Mesenchymal stem cell (in vitro differentiated cells and primary cell): ENCODE measurements around the gene LTO1.
"Not testable (repeated sequence)": the region's sequence is repeated elsewhere in the genome, so short reads cannot be mapped to it uniquely, and the experiment has no call there.

Source experiments
- DNase-seq: peaks from one replicate; pipeline ENCODE4 v3.0.0-alpha.2; 2013
- H2AFZ ChIP-seq: one replicate; pipeline ENCODE4 v1.6.1; 2013; ENCODE audit warnings: low read depth, mild to moderate bottlenecking, control low read depth, inconsistent platforms, low read length, moderate library complexity
- H2AK5ac ChIP-seq: 2 replicates; pipeline ENCODE4 v1.6.1; 2013; ENCODE audit warnings: low read length, moderate library complexity, mild to moderate bottlenecking, inconsistent platforms; ENCODE audit not compliant: severe bottlenecking
- H2BK120ac ChIP-seq: one replicate; pipeline ENCODE4 v1.6.1; 2013; ENCODE audit warnings: low read depth, mild to moderate bottlenecking, inconsistent platforms, low read length, moderate library complexity
- H2BK12ac ChIP-seq, 2 experiments: one replicate each; pipeline ENCODE4 v1.6.1; 2013; ENCODE audit warnings: inconsistent platforms in 2 of 2, low read length in 2 of 2, mild to moderate bottlenecking in 2 of 2, moderate library complexity in 2 of 2, control low read depth in 1 of 2
- H2BK15ac ChIP-seq: one replicate; pipeline ENCODE4 v1.6.1; 2013; ENCODE audit warnings: mild to moderate bottlenecking, low read depth, inconsistent platforms; ENCODE audit not compliant: poor library complexity, severe bottlenecking
- H2BK5ac ChIP-seq: 2 replicates; pipeline ENCODE4 v1.6.1; 2013; ENCODE audit warnings: low read depth, mild to moderate bottlenecking, low read length, control low read depth, inconsistent platforms; ENCODE audit not compliant: poor library complexity, severe bottlenecking
- H3K14ac ChIP-seq, 2 experiments: one replicate each; pipeline ENCODE4 v1.6.1; 2013; ENCODE audit warnings: inconsistent platforms in 2 of 2, low read length in 2 of 2, control low read depth in 1 of 2, mild to moderate bottlenecking in 1 of 2, moderate library complexity in 1 of 2
- H3K18ac ChIP-seq, 2 experiments: one replicate each; pipeline ENCODE4 v1.6.1; 2013; ENCODE audit warnings: inconsistent platforms in 2 of 2, low read length in 2 of 2, control low read depth in 1 of 2, low read depth in 1 of 2, mild to moderate bottlenecking in 1 of 2
- H3K23ac ChIP-seq, 2 experiments: one replicate each; pipeline ENCODE4 v1.6.1; 2013; ENCODE audit warnings: inconsistent platforms in 2 of 2, low read length in 2 of 2, mild to moderate bottlenecking in 2 of 2, moderate library complexity in 2 of 2, control low read depth in 1 of 2
- H3K27ac ChIP-seq: 2 replicates; pipeline ENCODE4 v1.5.1; 2013; ENCODE audit warnings: mild to moderate bottlenecking, moderate library complexity, low read length, control low read depth, inconsistent platforms; ENCODE audit not compliant: poor library complexity, severe bottlenecking
- H3K27me3 ChIP-seq, 2 experiments: 2 replicates each; pipeline versions ENCODE4 v1.6.1 to v1.7.0; 2013; ENCODE audit warnings: low read length in 2 of 2, mild to moderate bottlenecking in 2 of 2, moderate library complexity in 2 of 2, control low read depth in 1 of 2, inconsistent platforms in 1 of 2; ENCODE audit not compliant: control insufficient read depth in 1 of 2, insufficient read depth in 1 of 2
- H3K36me3 ChIP-seq, 2 experiments: 2 replicates each; pipeline versions ENCODE4 v1.6.1 to v1.7.0; 2013; ENCODE audit warnings: low read length in 2 of 2, control low read depth in 1 of 2, inconsistent platforms in 1 of 2, low read depth in 1 of 2, mild to moderate bottlenecking in 1 of 2; ENCODE audit not compliant: insufficient read depth in 2 of 2, control insufficient read depth in 1 of 2
- H3K4ac ChIP-seq, 2 experiments: one replicate each; pipeline ENCODE4 v1.6.1; 2013; ENCODE audit warnings: inconsistent platforms in 2 of 2, low read length in 2 of 2, mild to moderate bottlenecking in 2 of 2, moderate library complexity in 2 of 2, control low read depth in 1 of 2, low read depth in 1 of 2
- H3K4me1 ChIP-seq: 2 replicates; pipeline ENCODE4 v1.6.1; 2013; ENCODE audit warnings: low read depth, low read length, control low read depth; ENCODE audit not compliant: control insufficient read depth, insufficient read depth
- H3K4me2 ChIP-seq: 2 replicates; pipeline ENCODE4 v1.6.1; 2013; ENCODE audit warnings: low read length, mild to moderate bottlenecking, inconsistent platforms; ENCODE audit not compliant: poor library complexity, severe bottlenecking
- H3K4me3 ChIP-seq, 2 experiments: 2 replicates each; pipeline versions ENCODE4 v1.5.1 to v1.7.0; 2013; ENCODE audit warnings: low read length in 2 of 2, mild to moderate bottlenecking in 2 of 2, control low read depth in 1 of 2, low read depth in 1 of 2; ENCODE audit not compliant: insufficient read depth in 1 of 2
- H3K79me1 ChIP-seq: replicated peaks from 2 replicates; pipeline ENCODE4 v1.6.1; 2013; ENCODE audit warnings: mild to moderate bottlenecking, control low read depth, low read length, inconsistent platforms; ENCODE audit not compliant: poor library complexity, severe bottlenecking
- H3K9ac ChIP-seq: 2 replicates; pipeline ENCODE4 v1.7.0; 2013; ENCODE audit warnings: mild to moderate bottlenecking, low read length, moderate library complexity
- H3K9me3 ChIP-seq: 2 replicates; pipeline ENCODE4 v1.7.0; 2013; ENCODE audit warnings: mild to moderate bottlenecking, low read length; ENCODE audit not compliant: control insufficient read depth
- H4K8ac ChIP-seq: one replicate; pipeline ENCODE4 v1.6.1; 2013; ENCODE audit warnings: inconsistent platforms, mild to moderate bottlenecking, low read length, moderate library complexity
- H4K91ac ChIP-seq: one replicate; pipeline ENCODE4 v1.6.1; 2013; ENCODE audit warnings: mild to moderate bottlenecking, low read length, inconsistent platforms
- WGBS: methylation state at CpG from one replicate; pipeline ENCODE4 v1.1.7; 2013; ENCODE audit warnings: mixed read lengths; 5-methylcytosine and 5-hydroxymethylcytosine counted together

The LTO1 gene

GRCh38 chr11:69697469-69697843 lies 22.3 kb upstream of the LTO1 start:
- Histone ChIP-seq H2AFZ (no peak overlapping the region), H3K36me3 (no peaks in the 10 kb centered on the region), H3K27me3 (peaks cover 58 to 76% of the 10 kb centered on the region in 2 experiments), H2BK120ac (no peak overlapping the region), H4K91ac (no peak overlapping the region), H3K23ac (no peak overlapping the region), H3K4me3 (no peak overlapping the region), H3K4me1 (peaks cover 17% of the 10 kb centered on the region), H3K4me2 (no peak overlapping the region), H4K8ac (no peak overlapping the region), H3K18ac (no peak overlapping the region), H3K14ac (no peak overlapping the region), H2BK15ac (no peak overlapping the region), H2AK5ac (no peak overlapping the region), H3K9me3 (peaks cover 3% of the 10 kb centered on the region), H3K9ac (no peak overlapping the region), H3K4ac (no peak overlapping the region), H3K27ac (no peak overlapping the region), H3K79me1 (no peaks in the 10 kb centered on the region), H2BK12ac (no peak overlapping the region), H2BK5ac (no peak overlapping the region)
- 87% methylated on average over 8 of the region's 8 CpGs for WGBS
- DNase-seq = no peak

- H3K27me3 ChIP-seq = peaks cover 53 to 73% of the 10 kb centered on the region in 2 experiments
- H3K4me3 ChIP-seq = no peak overlapping the region
- H4K91ac ChIP-seq = no peak overlapping the region
- H3K27ac ChIP-seq = no peak overlapping the region
- no peak overlapping the region for H2AFZ ChIP-seq
- no peak overlapping the region for H2BK15ac ChIP-seq
- peaks cover 5% of the 10 kb centered on the region for H3K9me3 ChIP-seq
- 76% methylated on average over 15 of the region's 15 CpGs for whole genome bisulfite sequencing
- no peak overlapping the region for H2BK120ac ChIP-seq
- no peak overlapping the region for H2AK5ac ChIP-seq
- H3K4ac ChIP-seq = no peak overlapping the region
- no peak overlapping the region for H2BK5ac ChIP-seq
- no peaks in the 10 kb centered on the region for H3K36me3 ChIP-seq
- H3K18ac ChIP-seq = no peak overlapping the region
- DNase-seq = no peak
- no peaks in the 10 kb centered on the region for H3K79me1 ChIP-seq
- H3K9ac ChIP-seq = no peak overlapping the region
- H4K8ac ChIP-seq = no peak overlapping the region
- H2BK12ac ChIP-seq = no peak overlapping the region
- no peak overlapping the region for H3K23ac ChIP-seq
- no peak overlapping the region for H3K4me2 ChIP-seq
- peaks cover 12% of the 10 kb centered on the region for H3K4me1 ChIP-seq
- H3K14ac ChIP-seq = no peak overlapping the region
Measured at GRCh38 chr11:69696749-69697468, 21.8 kb upstream of the LTO1 start.

GRCh38 chr11:69695995-69696394 lies 20.8 kb upstream of the LTO1 start:
- not testable (repeated sequence) for H3K23ac ChIP-seq, H3K36me3 ChIP-seq, H2BK120ac ChIP-seq, H2BK12ac ChIP-seq, H3K9me3 ChIP-seq, H4K8ac ChIP-seq, H2AK5ac ChIP-seq, H2BK15ac ChIP-seq, H3K79me1 ChIP-seq, H3K18ac ChIP-seq, H2BK5ac ChIP-seq, H3K27ac ChIP-seq, H4K91ac ChIP-seq, H3K4me3 ChIP-seq, H3K14ac ChIP-seq, DNase-seq, H3K4me2 ChIP-seq, H2AFZ ChIP-seq, H3K4ac ChIP-seq, H3K9ac ChIP-seq
- Histone ChIP-seq H3K4me1 (peaks cover 11% of the 10 kb centered on the region), H3K27me3 (peaks cover 43 to 64% of the 10 kb centered on the region in 2 experiments)
- 87% methylated on average over 3 of the region's 6 CpGs for WGBS

- Histone ChIP-seq H2BK12ac (no peak overlapping the region), H3K9ac (no peak overlapping the region), H2BK120ac (no peak overlapping the region), H3K23ac (no peak overlapping the region), H2AFZ (no peak overlapping the region), H4K8ac (no peak overlapping the region), H3K4ac (no peak overlapping the region), H3K79me1 (no peaks in the 10 kb centered on the region), H3K27ac (no peak overlapping the region), H3K4me2 (no peak overlapping the region), H2AK5ac (no peak overlapping the region), H3K4me1 (peaks cover 7% of the 10 kb centered on the region), H3K18ac (no peak overlapping the region), H2BK5ac (no peak overlapping the region), H3K14ac (no peak overlapping the region), H3K4me3 (no peak overlapping the region), H4K91ac (no peak overlapping the region), H3K9me3 (peaks cover 5% of the 10 kb centered on the region), H2BK15ac (no peak overlapping the region), H3K36me3 (no peaks in the 10 kb centered on the region), H3K27me3 (peaks cover 40 to 62% of the 10 kb centered on the region in 2 experiments)
- 84% methylated on average over 4 of the region's 7 CpGs for WGBS
- no peak for DNase-seq
Measured at GRCh38 chr11:69695581-69695980, 20.4 kb upstream of the LTO1 start.
